Neural cell (in vitro differentiated cells): Measurements from ENCODE around the gene HEATR9.

Experiments used
- CTCF ChIP-seq: fragments of 450-650 bp; IDR thresholded peaks from 2 replicates; pipeline ENCODE4 v1.5.1; 2014; ENCODE audit warnings: antibody characterized with exemption, mild to moderate bottlenecking, moderate library complexity; ENCODE audit not compliant: poor library complexity, severe bottlenecking
- EZH2 ChIP-seq: fragments of 200-600, 300-800 bp; shearing (Covaris generic), sonication (generic); IDR thresholded peaks from 2 replicates; pipeline ENCODE4 v1.6.1; 2014; ENCODE audit warnings: antibody characterized with exemption, low read length, borderline replicate concordance, mild to moderate bottlenecking; ENCODE audit not compliant: insufficient read depth, poor library complexity, severe bottlenecking
- MXI1 ChIP-seq: fragments of 450-650 bp; conservative IDR thresholded peaks from 2 replicates; pipeline ENCODE4 v1.6.1; 2014; ENCODE audit warnings: antibody characterized with exemption, mild to moderate bottlenecking; ENCODE audit not compliant: poor library complexity, severe bottlenecking
- POLR2AphosphoS5 ChIP-seq: IDR thresholded peaks from 2 replicates; pipeline ENCODE4 v1.6.1; 2012
- REST ChIP-seq: IDR thresholded peaks from 2 replicates; pipeline ENCODE4 v1.6.1; 2012; ENCODE audit warnings: borderline replicate concordance
- TAF1 ChIP-seq: IDR thresholded peaks from 2 replicates; pipeline ENCODE4 v1.6.1; 2012; ENCODE audit warnings: low read depth

GRCh38 chr17:35808962-35809854 is 59.5 kb downstream of the HEATR9 start, which contains the start of gene TAF15:
- TF ChIP-seq CTCF (peak; percentile 99), EZH2 (no peak), TAF1 (peak; percentile 100), POLR2AphosphoS5 (peak; percentile 100), REST (peak; percentile 96), MXI1 (peak; percentile 84)
